ENCODE measurements around the gene SCYL1. TPM values are rescaled to one million over a fixed set of nuclear protein-coding genes. Genes with fewer than 3 reads are reported as not detected.
A peak's percentile ranks its signal among the peaks of the same experiment; 100 is the strongest.

SCYL1 gene
- total RNA-seq, result 10 to 100 TPM; 56.9 to 58.5 TPM

DNA sequence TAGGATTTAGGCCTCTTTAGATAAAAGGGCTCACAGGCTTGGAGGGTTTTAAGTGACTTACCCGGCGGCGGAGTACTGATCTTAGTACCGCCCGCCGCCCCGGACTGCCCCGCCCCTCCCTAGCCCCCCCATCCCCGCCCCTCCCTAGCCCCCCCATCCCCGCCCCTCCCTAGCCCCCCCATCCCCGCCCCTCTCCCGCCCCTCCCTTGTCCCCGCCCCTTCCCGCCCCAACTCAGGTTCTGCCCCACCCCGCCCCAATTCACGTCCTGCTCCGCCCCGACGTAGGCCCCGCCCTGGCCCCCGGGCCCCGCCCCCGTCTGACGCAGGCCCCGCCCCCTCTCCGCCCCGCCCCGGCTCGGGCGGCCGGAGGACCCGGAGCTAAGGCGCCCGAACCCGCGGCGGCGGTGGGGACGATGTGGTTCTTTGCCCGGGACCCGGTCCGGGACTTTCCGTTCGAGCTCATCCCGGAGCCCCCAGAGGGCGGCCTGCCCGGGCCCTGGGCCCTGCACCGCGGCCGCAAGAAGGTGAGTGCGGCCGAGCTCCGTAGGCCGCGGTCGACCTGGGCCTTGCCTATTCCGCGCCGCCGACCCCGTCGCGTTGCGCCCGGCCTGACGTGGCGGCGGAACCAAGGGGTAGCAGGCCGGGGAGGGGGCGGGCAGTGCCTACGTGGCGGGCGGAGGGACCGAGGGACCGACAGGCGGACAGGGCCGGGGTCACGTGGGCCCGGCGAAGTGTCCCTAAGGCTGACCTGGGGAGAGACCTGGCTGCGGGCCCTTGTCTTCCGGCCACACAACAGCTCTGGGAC, at the start of gene SCYL1:
SCYL1 (plus strand) TSS at position 343 of the 805 bp plus-strand sequence; CDS start at position 414, 71 bp downstream.
- Mint-ChIP-seq H3K27ac (peak within 1 kb of the TSS; percentile 83), H3K4me3 (peak within 1 kb of the TSS; percentile 80), H3K36me3 (ENCODE audit: low read depth) (peaks cover 22% of the 10 kb centered on the region), H3K9me3 (no peaks in the 10 kb centered on the region), H3K4me1 (peaks cover 56% of the 10 kb centered on the region), H3K27me3 (no peaks in the 10 kb centered on the region)
- peak; percentile 86 for DNase-seq
- CTCF ChIA-PET, result interaction anchor here (0.7 to 1.1 kb wide), 8 partner anchors 15 to 110 kb away, joined by 3 to 4 read pairs (median 3); no protein-coding TSS in a partner anchor
- POLR2A ChIA-PET, result interaction anchor here (0.7 to 4.5 kb wide), 28 partner anchors 9 to 335 kb away, joined by 3 to 39 read pairs (median 4); partner anchors contain the start of genes DPF2, FRMD8, MALAT1 and MUS81

- peaks cover 29% of the 10 kb centered on the region for H3K4me1 Mint-ChIP-seq
- H3K9me3 Mint-ChIP-seq, result no peaks in the 10 kb centered on the region
- H3K36me3 Mint-ChIP-seq (ENCODE audit: low read depth), result peaks cover 10% of the 10 kb centered on the region
- no peak for DNase-seq
- peak overlapping the region; percentile 98 for H3K27ac Mint-ChIP-seq
- ChIA-PET POLR2A (interaction anchor here (0.7 to 26.9 kb wide), 13 partner anchors 12 to 462 kb away, joined by 3 to 1583 read pairs (median 7); partner anchors contain the start of genes ARL2, CDC42EP2, EHBP1L1 and FRMD8), CTCF (interaction anchor here (0.5 to 4.7 kb wide), 9 partner anchors 15 to 110 kb away, joined by 3 to 50 read pairs (median 4); partner anchors contain the start of gene MALAT1)
- peaks cover 2% of the 10 kb centered on the region for H3K27me3 Mint-ChIP-seq
- H3K4me3 Mint-ChIP-seq, result peak overlapping the region; percentile 99
Measured at GRCh38 chr11:65476632-65477148, 48.2 kb upstream of the SCYL1 start.

DNA sequence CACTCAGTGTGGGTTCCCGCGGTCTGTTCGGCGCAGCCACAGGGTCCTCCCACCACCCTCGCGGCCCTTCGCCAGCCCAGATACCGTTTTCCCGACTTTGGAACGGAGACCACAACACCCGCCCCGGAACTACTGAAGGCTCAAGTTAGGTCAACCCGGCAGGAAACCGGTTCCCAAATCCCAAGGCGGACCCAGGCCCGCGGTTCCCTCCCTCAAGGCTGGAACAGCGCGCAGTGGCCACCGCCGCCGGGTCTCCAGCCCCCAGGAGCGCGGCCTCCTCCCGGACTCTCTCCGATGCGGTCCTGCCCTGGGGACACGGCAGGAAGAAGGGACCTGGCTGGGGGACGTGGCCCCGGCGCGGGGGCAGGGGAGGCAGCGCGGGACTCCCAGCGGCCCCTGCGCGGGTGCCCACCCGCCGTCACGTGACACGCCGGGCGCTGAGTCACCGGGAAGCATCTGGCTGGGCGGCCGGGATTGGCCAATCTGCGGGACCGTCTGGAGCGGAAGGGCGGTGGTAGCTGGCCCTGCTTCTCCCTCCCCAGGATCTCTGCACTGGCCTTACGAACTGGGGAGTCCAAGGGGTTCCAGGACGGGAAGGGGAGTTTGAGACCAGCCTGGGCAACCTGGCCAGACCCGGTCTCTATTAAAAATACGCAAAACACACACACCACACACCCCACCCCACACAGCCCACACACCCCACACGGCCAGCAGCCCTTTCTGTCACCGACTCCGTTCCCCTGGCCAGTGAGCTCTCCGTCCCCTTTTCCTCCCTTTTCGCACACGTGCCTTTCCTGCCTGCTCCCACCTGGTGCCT, 47.5 kb upstream of the SCYL1 start:
- peaks cover 10% of the 10 kb centered on the region for H3K36me3 Mint-ChIP-seq (ENCODE audit: low read depth)
- H3K27ac Mint-ChIP-seq, result peak overlapping the region; percentile 98
- no peaks in the 10 kb centered on the region for H3K9me3 Mint-ChIP-seq
- ChIA-PET CTCF (interaction anchor here (0.6 to 4.7 kb wide), 12 partner anchors 8 to 96 kb away, joined by 3 to 50 read pairs (median 4); partner anchors contain the start of gene MALAT1), POLR2A (interaction anchor here (0.7 to 26.9 kb wide), 18 partner anchors 8 to 463 kb away, joined by 3 to 1583 read pairs (median 6); partner anchors contain the start of genes ARL2, CDC42EP2, FRMD8 and MALAT1)
- peak; percentile 92 for DNase-seq
- peak overlapping the region; percentile 99 for H3K4me3 Mint-ChIP-seq
- H3K4me1 Mint-ChIP-seq, result peaks cover 24% of the 10 kb centered on the region
- peaks cover 4% of the 10 kb centered on the region for H3K27me3 Mint-ChIP-seq

- POLR2A ChIA-PET, result interaction anchor here (0.9 to 26.9 kb wide), 13 partner anchors 10 to 217 kb away, joined by 3 to 1583 read pairs (median 12); partner anchors contain the start of genes FRMD8, MALAT1, NEAT1 and POLA2
- Mint-ChIP-seq H3K4me3 (no peak overlapping the region), H3K36me3 (ENCODE audit: low read depth) (peaks cover 10% of the 10 kb centered on the region), H3K4me1 (peaks cover 22% of the 10 kb centered on the region), H3K9me3 (no peaks in the 10 kb centered on the region), H3K27me3 (peaks cover 6% of the 10 kb centered on the region), H3K27ac (no peak overlapping the region)
- CTCF ChIA-PET, result interaction anchor here (0.9 to 4.7 kb wide), 10 partner anchors 8 to 91 kb away, joined by 3 to 50 read pairs (median 4); partner anchors contain the start of gene MALAT1
- no peak for DNase-seq
Measured at GRCh38 chr11:65478388-65479183, 46.3 kb upstream of the SCYL1 start.

DNA sequence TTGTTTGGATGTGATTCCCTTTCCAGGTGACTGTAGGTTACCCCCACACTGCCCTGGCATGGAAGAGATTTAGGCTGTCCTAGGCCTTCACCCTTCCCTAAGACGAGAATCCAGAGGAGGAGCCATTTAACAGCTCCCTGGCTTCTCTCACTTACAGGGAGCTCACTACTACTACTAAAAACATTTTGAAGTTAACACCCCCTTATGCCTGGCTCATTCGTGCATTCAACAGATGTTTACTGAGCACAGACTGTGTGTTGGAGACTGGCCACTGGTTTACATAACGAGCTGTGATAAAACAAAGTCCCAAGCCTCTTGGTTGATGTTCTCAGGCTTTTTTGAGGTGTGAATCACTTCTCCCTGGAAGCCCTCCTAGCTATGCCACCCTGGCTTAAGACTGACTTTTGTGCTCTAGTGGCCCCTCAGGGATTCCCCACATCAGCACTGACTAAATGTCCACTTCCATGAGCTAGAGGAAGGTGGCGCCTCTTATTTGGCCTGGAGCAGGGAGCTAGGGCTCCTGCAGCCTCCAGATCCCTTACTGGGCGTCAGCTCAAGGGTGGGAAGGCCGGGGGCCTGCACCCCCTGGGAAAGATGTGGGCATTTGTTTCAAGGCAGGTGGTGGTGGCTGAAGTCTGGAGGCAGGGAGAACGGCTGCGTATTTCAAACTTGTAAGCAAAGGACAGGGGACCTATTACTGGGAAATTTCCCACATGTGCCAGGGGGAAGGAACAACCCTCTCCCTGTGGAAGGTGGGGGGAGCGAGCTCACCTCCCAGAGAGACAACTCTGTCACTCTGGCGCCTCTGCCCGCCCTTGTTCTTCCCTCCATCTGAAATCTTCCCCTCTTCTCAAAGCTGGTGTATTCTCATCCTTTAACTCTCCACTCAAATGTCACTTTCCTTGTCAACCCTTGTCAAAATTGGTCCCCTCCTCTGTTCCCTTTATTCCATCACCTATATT, 45.4 kb upstream of the SCYL1 start:
- H3K27me3 Mint-ChIP-seq, result peaks cover 6% of the 10 kb centered on the region
- H3K36me3 Mint-ChIP-seq (ENCODE audit: low read depth), result peaks cover 10% of the 10 kb centered on the region
- no peak overlapping the region for H3K27ac Mint-ChIP-seq
- no peak for DNase-seq
- peaks cover 22% of the 10 kb centered on the region for H3K4me1 Mint-ChIP-seq
- no peak overlapping the region for H3K4me3 Mint-ChIP-seq
- H3K9me3 Mint-ChIP-seq, result no peaks in the 10 kb centered on the region
- CTCF ChIA-PET, result interaction anchor here (0.8 to 4.7 kb wide), 7 partner anchors 8 to 101 kb away, joined by 3 to 50 read pairs (median 3); partner anchors contain the start of gene MALAT1
- POLR2A ChIA-PET, result interaction anchor here (1.2 to 26.9 kb wide), 6 partner anchors 11 to 217 kb away, joined by 3 to 1583 read pairs (median 42); partner anchors contain the start of genes FRMD8, MALAT1, NEAT1 and POLA2

DNA sequence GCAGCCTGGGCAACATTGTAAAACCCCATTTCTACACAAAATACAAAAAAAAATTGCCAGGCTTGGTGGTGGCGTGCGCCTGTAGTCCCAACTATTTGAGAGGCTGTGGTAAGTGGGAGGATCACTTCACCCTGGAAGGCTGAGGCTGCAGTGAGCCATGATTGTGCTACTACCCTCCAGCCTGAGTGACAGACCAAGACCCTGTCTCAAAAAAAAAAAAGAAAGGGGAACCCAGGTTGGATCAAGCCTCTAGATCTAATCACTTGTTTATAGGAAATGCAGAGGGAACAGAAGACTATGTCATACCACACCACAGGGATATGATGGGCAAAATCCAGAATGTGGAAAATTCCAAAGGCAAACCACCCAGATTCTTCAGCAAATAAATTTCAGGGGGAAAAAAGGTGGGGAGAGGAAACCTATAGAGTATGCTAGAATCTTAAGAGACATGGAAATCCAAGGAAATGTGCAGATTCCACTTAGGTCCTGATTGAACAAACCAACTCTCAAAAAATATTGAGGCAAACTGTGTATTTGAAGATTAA, 42.5 kb upstream of the SCYL1 start:
- DNase-seq, result no peak
- ChIA-PET CTCF (no interaction called here), POLR2A (interaction anchor here (18.9 to 26.9 kb wide), 2 partner anchors 16 to 60 kb away, joined by 670 to 1583 read pairs; partner anchors contain the start of genes MALAT1 and NEAT1)
- Mint-ChIP-seq H3K36me3 (ENCODE audit: low read depth) (no peaks in the 10 kb centered on the region), H3K9me3 (no peaks in the 10 kb centered on the region), H3K4me1 (peaks cover 12% of the 10 kb centered on the region), H3K27me3 (peaks cover 6% of the 10 kb centered on the region), H3K27ac (no peak overlapping the region), H3K4me3 (no peak overlapping the region)

DNA sequence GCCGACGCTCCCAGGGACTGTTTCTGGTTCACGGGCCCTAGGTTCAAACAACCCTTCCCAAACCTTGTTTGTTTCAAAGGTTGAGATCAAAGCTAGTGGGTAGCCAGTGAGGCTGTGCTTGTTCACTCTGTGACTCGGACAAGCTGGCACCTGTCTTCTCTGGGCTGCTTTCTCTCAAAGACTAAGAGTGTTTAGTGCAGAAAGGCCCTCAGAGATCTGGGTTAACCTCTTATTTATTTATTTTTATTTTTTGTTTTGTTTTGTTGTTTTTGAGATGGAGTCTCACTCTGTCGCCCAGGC, 39.0 kb upstream of the SCYL1 start:
- POLR2A ChIA-PET, result interaction anchor here (25.8 to 28.9 kb wide), 3 partner anchors 4 to 65 kb away, joined by 1583 to 6840 read pairs (median 1583); partner anchors contain the start of genes MALAT1 and NEAT1
- Mint-ChIP-seq H3K27me3 (peaks cover 6% of the 10 kb centered on the region), H3K9me3 (no peaks in the 10 kb centered on the region), H3K36me3 (ENCODE audit: low read depth) (no peaks in the 10 kb centered on the region), H3K4me1 (peaks cover 20% of the 10 kb centered on the region), H3K4me3 (no peak overlapping the region), H3K27ac (no peak overlapping the region)
- DNase-seq, result no peak
- CTCF ChIA-PET, result interaction anchor here (0.9 to 1.6 kb wide), 4 partner anchors 8 to 71 kb away, joined by 3 to 4 read pairs (median 3); no protein-coding TSS in a partner anchor

- Mint-ChIP-seq H3K9me3 (no peaks in the 10 kb centered on the region), H3K27ac (no peak overlapping the region), H3K27me3 (peaks cover 4% of the 10 kb centered on the region), H3K4me1 (peaks cover 24% of the 10 kb centered on the region), H3K4me3 (no peak overlapping the region), H3K36me3 (ENCODE audit: low read depth) (no peaks in the 10 kb centered on the region)
- CTCF ChIA-PET, result interaction anchor here (0.8 to 1.6 kb wide), 3 partner anchors 8 to 72 kb away, joined by 3 to 4 read pairs (median 3); no protein-coding TSS in a partner anchor
- POLR2A ChIA-PET, result interaction anchor here (25.8 to 28.9 kb wide), 3 partner anchors 5 to 66 kb away, joined by 1583 to 6840 read pairs (median 1583); partner anchors contain the start of genes MALAT1 and NEAT1
- DNase-seq, result no peak
Measured at GRCh38 chr11:65486570-65487466, 38.1 kb upstream of the SCYL1 start.

DNA sequence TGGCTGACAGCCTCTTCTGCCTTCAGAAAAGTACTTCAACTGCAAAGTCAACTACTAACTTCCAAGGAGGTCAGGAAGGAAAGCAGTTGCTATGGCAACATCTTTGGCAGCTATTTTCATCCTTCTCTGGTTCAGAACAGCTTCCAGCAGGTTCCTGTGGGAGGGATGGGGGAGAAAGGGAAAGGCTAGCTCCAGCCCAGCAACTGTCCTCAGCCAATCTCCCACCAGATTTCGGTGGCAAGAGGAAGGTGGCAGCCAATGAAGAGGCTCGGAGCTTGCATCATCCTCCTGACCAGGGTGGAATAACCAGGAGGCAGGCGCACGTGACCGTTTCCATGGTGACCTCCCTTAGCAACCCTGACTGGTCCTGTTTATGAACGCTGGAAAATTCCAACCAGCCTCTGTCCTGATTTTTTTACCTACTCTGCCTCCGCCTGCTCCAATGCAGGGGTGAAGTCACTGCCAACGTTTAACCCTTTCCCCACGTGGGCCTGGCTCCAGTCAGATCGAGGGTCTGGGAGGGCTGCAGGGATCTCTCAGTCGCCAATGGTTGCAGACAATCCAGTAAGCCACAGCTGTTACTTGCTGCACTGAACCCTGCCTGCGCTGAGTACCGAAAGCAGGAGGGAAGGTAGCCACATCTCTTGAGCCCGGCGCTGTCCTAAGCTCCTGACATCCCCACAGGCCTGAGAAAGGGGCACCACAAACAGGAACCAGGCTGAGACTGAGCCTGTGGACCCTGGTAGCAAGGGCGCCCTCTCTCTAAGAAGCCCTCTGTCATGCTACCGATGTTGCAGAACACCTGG, 37.2 kb upstream of the SCYL1 start:
- Mint-ChIP-seq H3K27ac (no peak overlapping the region), H3K4me1 (peaks cover 28% of the 10 kb centered on the region), H3K36me3 (ENCODE audit: low read depth) (no peaks in the 10 kb centered on the region), H3K4me3 (no peak overlapping the region), H3K9me3 (no peaks in the 10 kb centered on the region), H3K27me3 (no peaks in the 10 kb centered on the region)
- POLR2A ChIA-PET, result interaction anchor here (1.4 to 28.9 kb wide), 4 partner anchors 6 to 67 kb away, joined by 3 to 6840 read pairs (median 1583); partner anchors contain the start of genes MALAT1 and NEAT1
- peak; percentile 32 for DNase-seq
- CTCF ChIA-PET, result interaction anchor here (0.8 kb wide), 2 partner anchors 9 to 12 kb away, joined by 3 read pairs; no protein-coding TSS in a partner anchor

Measured in activated CD4-positive, alpha-beta memory T cell treated with anti-CD3 and anti-CD28 coated beads, Interleukin-2, amount 10 ng/mL, durations not matched to agents 7 days and 5 days (primary cell).